Measurements from ENCODE around the gene ATP1B1. TPM values are rescaled to one million over a fixed set of nuclear protein-coding genes. Genes with fewer than 3 reads are reported as not detected.

ATP1B1 gene
- total RNA-seq, 4 donors from 2014 or later, result 52.6 to 210 (median 111) TPM

- intact Hi-C loops (cut with DNase I; ENCODE audit: low total_unique reads), result no loop called here
- H3K36me3 ChIP-seq, result no peaks in the 10 kb centered on the region
- no peak for TF ChIP-seq POLR2A (IDR thresholded peaks at IDR 0.05)
- TF ChIP-seq, protein P1, sequence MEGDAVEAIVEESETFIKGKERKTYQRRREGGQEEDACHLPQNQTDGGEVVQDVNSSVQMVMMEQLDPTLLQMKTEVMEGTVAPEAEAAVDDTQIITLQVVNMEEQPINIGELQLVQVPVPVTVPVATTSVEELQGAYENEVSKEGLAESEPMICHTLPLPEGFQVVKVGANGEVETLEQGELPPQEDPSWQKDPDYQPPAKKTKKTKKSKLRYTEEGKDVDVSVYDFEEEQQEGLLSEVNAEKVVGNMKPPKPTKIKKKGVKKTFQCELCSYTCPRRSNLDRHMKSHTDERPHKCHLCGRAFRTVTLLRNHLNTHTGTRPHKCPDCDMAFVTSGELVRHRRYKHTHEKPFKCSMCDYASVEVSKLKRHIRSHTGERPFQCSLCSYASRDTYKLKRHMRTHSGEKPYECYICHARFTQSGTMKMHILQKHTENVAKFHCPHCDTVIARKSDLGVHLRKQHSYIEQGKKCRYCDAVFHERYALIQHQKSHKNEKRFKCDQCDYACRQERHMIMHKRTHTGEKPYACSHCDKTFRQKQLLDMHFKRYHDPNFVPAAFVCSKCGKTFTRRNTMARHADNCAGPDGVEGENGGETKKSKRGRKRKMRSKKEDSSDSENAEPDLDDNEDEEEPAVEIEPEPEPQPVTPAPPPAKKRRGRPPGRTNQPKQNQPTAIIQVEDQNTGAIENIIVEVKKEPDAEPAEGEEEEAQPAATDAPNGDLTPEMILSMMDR (IDR thresholded peaks at IDR 0.05), result peak in 1 of 4 experiments; percentile 25
- no peaks in the 10 kb centered on the region for H3K4me1 ChIP-seq
- H3K27ac ChIP-seq, result peak overlapping the region; percentile 82 to 84
- H3K9me3 ChIP-seq, result no peaks in the 10 kb centered on the region
- H3K4me3 ChIP-seq, result peak overlapping the region; percentile 56 to 58
- DNase-seq, result no peak
- no peaks in the 10 kb centered on the region for H3K27me3 ChIP-seq
Measured at GRCh38 chr1:169108863-169109560, 2.5 kb downstream of the ATP1B1 start.

GRCh38 chr1:169109561-169110134 lies 3.2 kb downstream of the ATP1B1 start:
- H3K4me3 ChIP-seq, result peak overlapping the region; percentile 56 to 58
- intact Hi-C loops (cut with DNase I; ENCODE audit: low total_unique reads), result no loop called here

DNA sequence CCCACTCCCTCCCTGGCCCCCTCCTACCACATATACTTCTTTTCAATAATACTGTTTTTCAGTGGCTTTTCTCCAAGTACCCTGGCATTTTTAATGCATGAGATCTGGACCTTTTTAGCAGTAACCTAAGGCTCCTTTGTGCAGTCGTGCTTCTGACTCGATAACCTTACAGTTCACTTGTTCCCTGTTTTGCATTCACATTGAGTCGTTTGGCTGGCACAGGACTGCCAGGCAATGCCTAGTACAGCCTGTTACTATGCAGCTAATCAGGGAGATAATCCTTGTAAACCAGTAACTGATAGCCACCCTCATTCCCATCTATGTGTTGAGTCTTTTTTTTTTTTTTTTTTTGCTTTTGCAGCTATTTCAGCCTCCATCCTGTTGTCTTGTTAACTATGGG lies 3.7 kb downstream of the ATP1B1 start:
- Histone ChIP-seq H3K36me3 (no peaks in the 10 kb centered on the region), H3K27ac (peak overlapping the region; percentile 82 to 84), H3K4me3 (peak overlapping the region; percentile 56 to 58), H3K4me1 (no peaks in the 10 kb centered on the region), H3K27me3 (no peaks in the 10 kb centered on the region), H3K9me3 (no peaks in the 10 kb centered on the region)
- no peak for TF ChIP-seq POLR2A (IDR thresholded peaks at IDR 0.05)
- TF ChIP-seq, protein P1 (IDR thresholded peaks at IDR 0.05), result no peak
- DNase-seq, result no peak
- intact Hi-C loops (cut with DNase I; ENCODE audit: low total_unique reads), result no loop called here

More at GRCh38 chr1:169109561-169110134, 3.2 kb downstream of the ATP1B1 start:
- no peak for TF ChIP-seq POLR2A (IDR thresholded peaks at IDR 0.05)
- TF ChIP-seq, protein P1 (IDR thresholded peaks at IDR 0.05), result no peak
- no peaks in the 10 kb centered on the region for H3K27me3 ChIP-seq
- peak overlapping the region; percentile 82 to 84 for H3K27ac ChIP-seq
- no peaks in the 10 kb centered on the region for H3K36me3 ChIP-seq
- no peaks in the 10 kb centered on the region for H3K4me1 ChIP-seq
- no peaks in the 10 kb centered on the region for H3K9me3 ChIP-seq
- peak; percentile 53 to 79 for DNase-seq

GRCh38 chr1:169110689-169111447 lies 4.4 kb downstream of the ATP1B1 start:
- no peaks in the 10 kb centered on the region for H3K27me3 ChIP-seq
- peak overlapping the region; percentile 56 to 58 for H3K4me3 ChIP-seq
- no peaks in the 10 kb centered on the region for H3K36me3 ChIP-seq
- H3K9me3 ChIP-seq, result no peaks in the 10 kb centered on the region
- intact Hi-C loops (cut with DNase I; ENCODE audit: low total_unique reads), result no loop called here
- peaks cover 0 to 2% of the 10 kb centered on the region in 2 donors for H3K4me1 ChIP-seq
- DNase-seq, result no peak
- H3K27ac ChIP-seq, result peak overlapping the region; percentile 82 to 84
- TF ChIP-seq POLR2A (IDR thresholded peaks at IDR 0.05), result no peak
- TF ChIP-seq, protein P1 (IDR thresholded peaks at IDR 0.05), result no peak
